Upper lobe of left lung (tissue), 4 donors: ENCODE data around the gene ARMH4.

Experiments
- EP300 ChIP-seq, 4 donors: sonication (generic); formaldehyde crosslinking; IDR thresholded peaks; one replicate each; pipeline ENCODE4 v1.5.1; 2017; ENCODE audit warnings: antibody characterized with exemption in 4 of 4, control low read depth in 2 of 4
- POLR2A ChIP-seq, 4 donors: fragments of 450-650 bp; IDR thresholded peaks; one replicate each; pipeline ENCODE4 v1.5.1; 2016 to 2017; ENCODE audit warnings: antibody characterized with exemption in 4 of 4, mild to moderate bottlenecking in 2 of 4
- TF ChIP-seq, protein P1 (sequence below), 6 experiments: fragments of 450-650 bp in 4 of 6; fragments of 200-600 bp in 2 of 6; sonication (generic) in 2 of 6; IDR thresholded peaks; one replicate each; pipeline ENCODE4 v1.5.1; 2016 to 2019; ENCODE audit warnings: antibody characterized with exemption in 6 of 6

DNA sequence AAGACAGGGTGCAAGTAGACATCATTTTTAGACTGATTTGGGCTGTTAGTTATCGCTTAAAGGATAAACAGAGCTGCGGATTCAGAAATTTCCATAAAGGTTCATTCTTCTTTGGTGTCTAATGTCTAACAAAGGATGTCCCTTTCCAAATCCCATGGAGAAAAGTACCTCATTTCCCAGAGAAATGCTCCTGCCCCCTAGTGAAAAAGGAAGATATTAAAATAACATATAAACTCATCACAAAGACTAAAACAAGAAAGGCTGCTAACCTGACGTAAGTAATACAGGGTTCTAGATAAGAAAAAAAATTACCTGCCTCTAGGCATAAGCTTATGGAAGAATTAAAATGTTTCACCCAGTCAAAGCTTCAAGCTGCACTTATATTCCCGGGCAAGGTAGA is 22.8 kb downstream of the ARMH4 start:
- TF ChIP-seq, protein P1, sequence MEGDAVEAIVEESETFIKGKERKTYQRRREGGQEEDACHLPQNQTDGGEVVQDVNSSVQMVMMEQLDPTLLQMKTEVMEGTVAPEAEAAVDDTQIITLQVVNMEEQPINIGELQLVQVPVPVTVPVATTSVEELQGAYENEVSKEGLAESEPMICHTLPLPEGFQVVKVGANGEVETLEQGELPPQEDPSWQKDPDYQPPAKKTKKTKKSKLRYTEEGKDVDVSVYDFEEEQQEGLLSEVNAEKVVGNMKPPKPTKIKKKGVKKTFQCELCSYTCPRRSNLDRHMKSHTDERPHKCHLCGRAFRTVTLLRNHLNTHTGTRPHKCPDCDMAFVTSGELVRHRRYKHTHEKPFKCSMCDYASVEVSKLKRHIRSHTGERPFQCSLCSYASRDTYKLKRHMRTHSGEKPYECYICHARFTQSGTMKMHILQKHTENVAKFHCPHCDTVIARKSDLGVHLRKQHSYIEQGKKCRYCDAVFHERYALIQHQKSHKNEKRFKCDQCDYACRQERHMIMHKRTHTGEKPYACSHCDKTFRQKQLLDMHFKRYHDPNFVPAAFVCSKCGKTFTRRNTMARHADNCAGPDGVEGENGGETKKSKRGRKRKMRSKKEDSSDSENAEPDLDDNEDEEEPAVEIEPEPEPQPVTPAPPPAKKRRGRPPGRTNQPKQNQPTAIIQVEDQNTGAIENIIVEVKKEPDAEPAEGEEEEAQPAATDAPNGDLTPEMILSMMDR (IDR thresholded peaks at IDR 0.05) = no peak
- no peak for TF ChIP-seq EP300 (IDR thresholded peaks at IDR 0.05)
- TF ChIP-seq POLR2A (IDR thresholded peaks at IDR 0.05) = no peak
